Lower lobe of right lung (tissue), 2 donors: Measurements from ENCODE around the gene CLDN12. TPM values are rescaled to one million over a fixed set of nuclear protein-coding genes. Genes with fewer than 3 reads are reported as not detected.

Source experiments
- ATAC-seq, 2 donors: fragments of 200-7000 bp; cut with Tn5 transposase; one replicate each; pipeline ENCODE4 v1.9.1; 2020 to 2022; ENCODE audit warnings: mild to moderate bottlenecking in 2 of 2, moderate library complexity in 2 of 2
- DNase-seq: peaks from one replicate; pipeline ENCODE4 v3.0.0-alpha.2; 2020
- H3K27ac ChIP-seq: fragments of 200-600 bp; one replicate; pipeline ENCODE4 v1.8.0; 2022
- H3K27me3 ChIP-seq: fragments of 200-600 bp; one replicate; pipeline ENCODE4 v1.8.0; 2022; ENCODE audit warnings: low read depth
- H3K36me3 ChIP-seq: fragments of 200-600 bp; one replicate; pipeline ENCODE4 v1.8.0; 2022; ENCODE audit warnings: mild to moderate bottlenecking
- H3K4me1 ChIP-seq: fragments of 200-600 bp; one replicate; pipeline ENCODE4 v1.8.0; 2022
- H3K4me3 ChIP-seq: fragments of 200-600 bp; one replicate; pipeline ENCODE4 v1.8.0; 2022; ENCODE audit warnings: mild to moderate bottlenecking
- H3K9me3 ChIP-seq: fragments of 200-600 bp; one replicate; pipeline ENCODE4 v1.8.0; 2022
- intact Hi-C: fragments of 100-400 bp; cut with DNase I; formaldehyde crosslinking; loops from one replicate; pipeline ENCODE4 v1.11.0; 2022
- total RNA-seq: library from RNA; stranded (reverse); fragmentation: NEBNext Ultra II Directional; extraction: Animal tissue kit (Norgen Biotek cat#: 25700); gene quantifications from one replicate; pipeline ENCODE4 v1.2.1, GENCODE V29; 2021
- TF ChIP-seq, protein P1 (sequence below): fragments of 200-600 bp; IDR thresholded peaks from one replicate; pipeline ENCODE4 v1.8.0; 2022; ENCODE audit warnings: antibody characterized with exemption, mild to moderate bottlenecking
- donor health status: DM: no; HTN: yes; CAD: no; lungs with severe emphysema.

The CLDN12 gene
- total RNA-seq, 1 donor from 2014 or later, result 34.7 TPM

DNA sequence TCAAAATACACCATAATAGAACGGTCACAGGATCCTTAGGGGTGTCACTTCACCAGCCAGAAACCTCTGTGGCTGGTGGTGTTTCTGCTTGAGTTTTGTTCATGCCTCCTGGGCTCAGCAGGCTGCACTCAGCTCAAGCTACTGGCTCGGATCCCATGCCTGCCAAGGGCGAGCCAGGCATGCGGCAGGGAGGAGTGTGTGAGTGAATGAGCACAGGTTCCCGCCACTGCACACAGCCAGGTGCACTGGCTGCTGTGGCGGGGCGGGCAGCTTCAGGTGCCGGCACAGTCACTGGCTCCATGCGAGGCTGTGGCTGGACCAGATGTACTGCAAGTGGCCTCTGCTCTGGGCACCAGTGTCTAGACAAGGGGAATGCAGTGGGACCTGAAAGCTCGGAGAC, 29.5 kb downstream of the CLDN12 start:
- Histone ChIP-seq H3K27me3 (no peaks in the 10 kb centered on the region), H3K36me3 (no peaks in the 10 kb centered on the region), H3K4me3 (no peak overlapping the region), H3K9me3 (no peaks in the 10 kb centered on the region), H3K4me1 (no peaks in the 10 kb centered on the region), H3K27ac (no peak overlapping the region)
- ATAC-seq (peak in 1 of 2 donors; percentile 23), DNase-seq (no peak)
- intact Hi-C loops, result no loop called here
- TF ChIP-seq, protein P1, sequence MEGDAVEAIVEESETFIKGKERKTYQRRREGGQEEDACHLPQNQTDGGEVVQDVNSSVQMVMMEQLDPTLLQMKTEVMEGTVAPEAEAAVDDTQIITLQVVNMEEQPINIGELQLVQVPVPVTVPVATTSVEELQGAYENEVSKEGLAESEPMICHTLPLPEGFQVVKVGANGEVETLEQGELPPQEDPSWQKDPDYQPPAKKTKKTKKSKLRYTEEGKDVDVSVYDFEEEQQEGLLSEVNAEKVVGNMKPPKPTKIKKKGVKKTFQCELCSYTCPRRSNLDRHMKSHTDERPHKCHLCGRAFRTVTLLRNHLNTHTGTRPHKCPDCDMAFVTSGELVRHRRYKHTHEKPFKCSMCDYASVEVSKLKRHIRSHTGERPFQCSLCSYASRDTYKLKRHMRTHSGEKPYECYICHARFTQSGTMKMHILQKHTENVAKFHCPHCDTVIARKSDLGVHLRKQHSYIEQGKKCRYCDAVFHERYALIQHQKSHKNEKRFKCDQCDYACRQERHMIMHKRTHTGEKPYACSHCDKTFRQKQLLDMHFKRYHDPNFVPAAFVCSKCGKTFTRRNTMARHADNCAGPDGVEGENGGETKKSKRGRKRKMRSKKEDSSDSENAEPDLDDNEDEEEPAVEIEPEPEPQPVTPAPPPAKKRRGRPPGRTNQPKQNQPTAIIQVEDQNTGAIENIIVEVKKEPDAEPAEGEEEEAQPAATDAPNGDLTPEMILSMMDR, result no peak

DNA sequence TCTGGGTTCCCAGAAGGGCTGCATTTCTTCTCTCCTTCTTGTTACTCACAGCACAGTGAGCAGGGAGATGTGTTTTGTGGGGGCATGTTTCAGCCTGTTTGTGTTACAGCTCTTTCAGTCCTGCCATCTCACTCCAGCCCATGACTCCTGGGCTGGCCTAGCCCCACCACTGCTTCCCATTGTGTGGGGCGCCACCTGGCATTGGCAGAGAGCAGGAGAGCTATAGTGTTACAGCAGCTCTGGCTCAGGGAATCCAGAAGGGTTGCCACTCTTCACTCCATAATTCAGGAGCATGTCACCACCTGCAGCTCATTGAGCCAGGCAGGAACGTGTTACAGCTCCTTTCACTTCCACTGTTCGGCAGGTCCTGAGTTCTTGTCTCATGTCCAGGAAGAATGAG, 30.0 kb downstream of the CLDN12 start:
- H3K27ac ChIP-seq, result no peak overlapping the region
- no peaks in the 10 kb centered on the region for H3K4me1 ChIP-seq
- DNase-seq (no peak), ATAC-seq (no peak)
- H3K27me3 ChIP-seq, result no peaks in the 10 kb centered on the region
- H3K36me3 ChIP-seq, result no peaks in the 10 kb centered on the region
- intact Hi-C loops, result no loop called here
- no peak overlapping the region for H3K4me3 ChIP-seq
- TF ChIP-seq, protein P1, result no peak
- H3K9me3 ChIP-seq, result no peaks in the 10 kb centered on the region

DNA sequence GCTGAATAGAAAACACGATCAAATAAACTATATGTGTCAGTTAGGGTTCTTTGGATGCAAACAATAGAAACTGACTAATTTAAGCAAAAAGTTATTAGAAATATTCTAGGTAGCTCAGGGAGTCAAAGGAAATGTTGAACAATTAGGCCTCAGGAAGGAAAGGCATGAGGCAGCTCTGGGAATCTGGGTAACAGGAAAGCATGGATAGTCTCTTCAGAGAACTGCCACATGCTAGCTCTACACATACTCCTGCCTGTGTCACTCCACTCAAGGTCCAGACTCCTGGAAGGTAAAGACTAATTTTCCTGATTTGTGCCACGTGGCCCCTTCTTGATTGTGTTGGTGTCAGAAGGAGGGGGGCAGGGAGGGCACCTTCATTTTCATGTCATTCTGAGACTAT, 42.4 kb downstream of the CLDN12 start:
- no peaks in the 10 kb centered on the region for H3K27me3 ChIP-seq
- H3K27ac ChIP-seq, result no peak overlapping the region
- H3K9me3 ChIP-seq, result no peaks in the 10 kb centered on the region
- ATAC-seq (no peak), DNase-seq (no peak)
- no peak overlapping the region for H3K4me3 ChIP-seq
- H3K4me1 ChIP-seq, result no peaks in the 10 kb centered on the region
- intact Hi-C loops, result no loop called here
- TF ChIP-seq, protein P1, result no peak
- no peaks in the 10 kb centered on the region for H3K36me3 ChIP-seq

DNA sequence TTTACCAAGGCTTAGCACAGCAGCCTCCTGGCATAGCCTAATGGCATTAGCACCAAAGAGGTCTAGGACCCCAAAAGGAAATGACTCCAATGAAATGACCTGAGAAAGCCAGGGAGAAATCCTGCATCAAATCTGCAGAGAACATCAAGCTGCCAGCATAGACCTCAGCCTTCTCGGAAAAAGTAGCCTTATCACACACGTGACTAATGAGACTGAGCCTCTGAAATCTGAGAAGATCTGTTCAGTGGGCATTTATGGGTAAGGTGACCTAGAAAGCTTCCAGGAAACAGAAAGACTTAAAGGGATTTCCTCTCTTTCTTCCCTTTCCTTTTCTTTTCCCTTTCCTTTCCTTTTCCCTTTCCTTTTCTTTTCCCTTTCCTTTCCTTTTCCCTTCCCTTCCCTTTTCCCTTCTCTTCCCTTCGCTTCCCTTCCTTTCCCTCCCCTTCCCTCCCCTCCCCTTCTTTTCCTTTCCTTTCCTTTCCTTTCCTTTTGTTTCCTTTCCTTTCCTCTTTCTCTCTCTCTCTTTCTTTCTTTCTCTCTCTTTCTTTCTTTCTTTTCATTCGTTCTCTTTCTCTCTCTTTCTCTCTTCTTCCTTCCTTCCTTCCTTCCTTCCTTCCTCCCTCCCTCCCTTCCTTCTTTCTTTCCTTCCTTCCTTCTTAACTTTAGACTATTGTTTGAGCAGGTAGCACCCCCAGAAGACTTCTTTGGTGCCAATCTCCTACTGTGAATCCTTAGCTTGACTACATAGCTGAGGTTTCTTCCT, 43.1 kb downstream of the CLDN12 start:
- Histone ChIP-seq H3K27me3 (no peaks in the 10 kb centered on the region), H3K4me3 (no peak overlapping the region), H3K4me1 (no peaks in the 10 kb centered on the region), H3K9me3 (no peaks in the 10 kb centered on the region), H3K27ac (no peak overlapping the region), H3K36me3 (no peaks in the 10 kb centered on the region)
- TF ChIP-seq, protein P1, result no peak
- no peak for DNase-seq
- intact Hi-C loops, result no loop called here
- ATAC-seq, result no peak

DNA sequence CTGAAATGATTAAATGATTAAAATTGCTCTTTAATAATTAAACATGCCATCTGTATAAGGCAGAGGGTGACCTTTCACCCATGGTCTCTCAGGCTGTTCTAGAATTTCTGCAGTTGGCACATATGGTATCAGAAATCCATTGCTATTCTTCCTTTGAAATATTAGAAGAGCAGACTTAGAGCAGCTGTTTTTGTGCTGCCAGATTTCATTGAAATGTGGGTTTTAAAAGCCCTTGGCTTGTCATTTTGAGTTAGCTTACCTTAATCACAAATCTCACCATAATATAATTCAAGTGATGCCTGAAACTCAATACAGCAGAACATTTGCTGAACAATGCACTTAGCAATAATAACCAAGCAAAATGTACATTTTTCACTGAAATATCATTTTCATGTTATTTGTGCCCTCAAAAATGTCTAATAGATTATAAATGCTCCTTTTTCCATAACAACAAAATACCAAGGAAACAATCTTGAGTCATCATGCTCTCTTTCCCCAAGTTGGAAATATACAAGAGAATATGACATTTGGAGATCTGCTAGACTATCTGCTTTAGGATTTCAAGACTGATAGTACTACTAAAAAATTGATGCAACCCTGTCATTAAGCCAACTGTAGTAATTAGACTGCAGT, 50.1 kb downstream of the CLDN12 start:
- H3K9me3 ChIP-seq, result no peaks in the 10 kb centered on the region
- H3K27ac ChIP-seq, result no peak overlapping the region
- ATAC-seq, result no peak
- TF ChIP-seq, protein P1, result no peak
- intact Hi-C loops, result no loop called here
- DNase-seq, result no peak
- H3K4me1 ChIP-seq, result peaks cover 7% of the 10 kb centered on the region
- H3K4me3 ChIP-seq, result no peak overlapping the region
- no peaks in the 10 kb centered on the region for H3K27me3 ChIP-seq
- no peaks in the 10 kb centered on the region for H3K36me3 ChIP-seq
